Articular chondrocyte of knee joint (primary cell): ENCODE results near the gene PTCD1. TPM values are rescaled to one million over a fixed set of nuclear protein-coding genes. Genes with fewer than 3 reads are reported as not detected.

ENCODE experiments used
- total RNA-seq: library from RNA; depleted of rRNA; stranded (reverse); fragments of >200 nt; gene quantifications from 2 replicates; pipeline ENCODE4 v1.2.3, GENCODE V29; 2012

The PTCD1 gene
- 6.2 and 6.7 TPM in 2 replicates for total RNA-seq

GRCh38 chr7:99438573-99439480, at the start of gene PTCD1, which contains the start of gene CPSF4:
Gene PTCD1, minus strand, starts transcription at chr7:99438798. Its CDS starts 3,556 bp downstream, at chr7:99435242.
Gene CPSF4, plus strand, starts transcription at chr7:99438943. Its CDS starts 140 bp downstream, at chr7:99439083.

DNA sequence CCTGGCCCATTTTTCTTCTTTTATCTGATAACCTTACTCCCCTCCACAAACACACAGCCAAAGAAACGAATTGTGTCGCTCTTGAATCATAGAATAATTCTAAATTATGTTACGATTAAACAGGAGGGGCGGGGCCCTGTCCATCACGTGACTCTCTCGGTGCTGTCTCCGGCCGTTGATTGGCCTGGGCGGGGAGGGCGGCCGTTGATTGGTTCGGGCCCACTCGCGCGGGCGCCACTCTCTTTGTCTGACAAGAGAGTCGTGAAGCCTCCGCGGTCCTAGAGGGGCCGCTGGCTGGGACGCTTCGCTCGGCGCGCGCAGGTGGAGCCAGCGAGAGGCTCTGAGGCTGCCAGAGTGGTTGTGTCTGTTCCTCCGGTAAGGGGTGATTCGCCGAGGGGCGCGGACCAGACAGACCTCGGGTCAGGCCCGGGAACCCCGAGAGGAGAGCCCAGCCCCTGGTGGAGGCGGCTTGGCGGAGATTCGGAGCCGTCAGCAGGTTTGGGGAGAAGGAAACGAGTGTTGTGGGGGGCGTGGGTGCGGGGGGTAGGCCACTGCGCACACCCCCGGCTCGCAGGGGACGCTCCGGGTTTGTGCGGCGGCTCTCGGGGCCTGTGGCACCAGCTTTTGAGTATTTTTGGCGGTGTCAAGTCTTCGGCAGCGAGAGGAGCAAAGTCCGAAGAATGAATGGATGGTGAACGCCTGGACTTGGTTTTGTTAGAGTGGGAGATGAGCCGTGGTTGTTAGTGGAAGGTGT, 34.1 kb upstream of the PTCD1 start, which contains the start of gene ZNF789:
Gene ZNF789 (plus strand): TSS at position 330 of the 754 bp plus-strand sequence. CDS start 3,567 bp downstream, outside the sequence.

GRCh38 chr7:99408379-99409191, 30.0 kb downstream of the PTCD1 start, which contains the start of the genes BUD31 and PDAP1:
Gene BUD31, plus strand, starts transcription at chr7:99408969. Its CDS starts 2,124 bp downstream, at chr7:99411093.
Gene PDAP1, minus strand, starts transcription at chr7:99408597. Its CDS starts 49 bp downstream, at chr7:99408548.

GRCh38 chr7:99374111-99375064, 64.2 kb downstream of the PTCD1 start, which contains the start of gene ARPC1B:
Gene ARPC1B, plus strand, starts transcription at chr7:99374730. Its CDS starts 10,985 bp downstream, at chr7:99385715.

Other genes with a start within 250 kb of the PTCD1 start
- not detected in 2 replicates for gene KPNA7, start 230.7 kb downstream of the PTCD1 start, total RNA-seq
- gene MYH16, start 166.0 kb downstream of the PTCD1 start, total RNA-seq: not detected in 2 replicates
- 140 and 156 TPM in 2 replicates for gene ARPC1A, start 112.9 kb downstream of the PTCD1 start, total RNA-seq
- gene ARPC1B, start 64.1 kb downstream of the PTCD1 start, total RNA-seq: 210 and 312 TPM in 2 replicates
- gene PDAP1, start 30.2 kb downstream of the PTCD1 start, total RNA-seq: 76.0 and 76.2 TPM in 2 replicates
- 103 and 104 TPM in 2 replicates for gene BUD31, start 29.8 kb downstream of the PTCD1 start, total RNA-seq
- 21.0 and 23.7 TPM in 2 replicates for gene CPSF4, start 145 bp upstream of the PTCD1 start, total RNA-seq
- 604 and 668 TPM in 2 replicates for gene ATP5MF, start 27.4 kb upstream of the PTCD1 start, total RNA-seq
- gene ZNF789, start 34.1 kb upstream of the PTCD1 start, total RNA-seq: 5.1 and 6.9 TPM in 2 replicates
- 34.2 and 34.9 TPM in 2 replicates for gene ZNF394, start 61.5 kb upstream of the PTCD1 start, total RNA-seq
- gene ZKSCAN5, start 65.9 kb upstream of the PTCD1 start, total RNA-seq: 10.3 and 12.4 TPM in 2 replicates
- 9.9 and 11.2 TPM in 2 replicates for gene FAM200A, start 113.3 kb upstream of the PTCD1 start, total RNA-seq
- gene ZNF655, start 119.8 kb upstream of the PTCD1 start, total RNA-seq: 76.3 and 82.5 TPM in 2 replicates
- gene TMEM225B, start 159.5 kb upstream of the PTCD1 start, total RNA-seq: 0.26 and 0.43 TPM in 2 replicates
- gene ZSCAN25, start 178.1 kb upstream of the PTCD1 start, total RNA-seq: 10.8 and 11.2 TPM in 2 replicates
- 5.7 and 10.1 TPM in 2 replicates for gene CYP3A5, start 241.2 kb upstream of the PTCD1 start, total RNA-seq